ENCODE measurements around the gene GPATCH2L.
A peak's percentile ranks its signal among the peaks of the same experiment; 100 is the strongest.

The GPATCH2L gene
- 86.4 to 139 reads per million in 2 experiments for total RNA-seq

- DNase-seq (ENCODE audit: low read depth) = peak; percentile 95
These were observed at the start of gene GPATCH2L for GRCh38 chr14:76151398-76152332. Gene GPATCH2L (plus strand): TSS chr14:76151922. CDS start chr14:76154364, 2,442 bp downstream.

- DNase-seq (ENCODE audit: low read depth) = no peak
These were observed 46.8 kb upstream of the GPATCH2L start for GRCh38 chr14:76104802-76105355.

GRCh38 chr14:76106188-76106587 lies 45.5 kb upstream of the GPATCH2L start:
- no peak for DNase-seq (ENCODE audit: low read depth)

GRCh38 chr14:76109087-76109880 lies 42.4 kb upstream of the GPATCH2L start:
- DNase-seq (ENCODE audit: low read depth) = no peak

GRCh38 chr14:76112889-76113624 lies 38.7 kb upstream of the GPATCH2L start:
- DNase-seq (ENCODE audit: low read depth) = no peak

GRCh38 chr14:76113691-76114090 lies 38.0 kb upstream of the GPATCH2L start:
- no peak for DNase-seq (ENCODE audit: low read depth)

GRCh38 chr14:76115010-76115422 lies 36.7 kb upstream of the GPATCH2L start:
- no peak for DNase-seq (ENCODE audit: low read depth)

GRCh38 chr14:76117789-76118484 lies 33.8 kb upstream of the GPATCH2L start:
- DNase-seq (ENCODE audit: low read depth) = no peak

- DNase-seq (ENCODE audit: low read depth) = no peak
These were observed 33.1 kb upstream of the GPATCH2L start for GRCh38 chr14:76118594-76118993.

GRCh38 chr14:76121089-76121748 lies 30.5 kb upstream of the GPATCH2L start:
- DNase-seq (ENCODE audit: low read depth) = no peak

- DNase-seq (ENCODE audit: low read depth) = no peak
These were observed 28.1 kb upstream of the GPATCH2L start for GRCh38 chr14:76123426-76124225.

GRCh38 chr14:76125511-76125910 lies 26.2 kb upstream of the GPATCH2L start:
- DNase-seq (ENCODE audit: low read depth) = no peak

- no peak for DNase-seq (ENCODE audit: low read depth)
These were observed 25.6 kb upstream of the GPATCH2L start for GRCh38 chr14:76126076-76126475.

- no peak for DNase-seq (ENCODE audit: low read depth)
These were observed 21.7 kb upstream of the GPATCH2L start for GRCh38 chr14:76129851-76130576.

GRCh38 chr14:76131071-76131965 lies 20.4 kb upstream of the GPATCH2L start:
- no peak for DNase-seq (ENCODE audit: low read depth)

- no peak for DNase-seq (ENCODE audit: low read depth)
These were observed 18.6 kb upstream of the GPATCH2L start for GRCh38 chr14:76133103-76133502.

GRCh38 chr14:76134231-76134630 lies 17.5 kb upstream of the GPATCH2L start:
- DNase-seq (ENCODE audit: low read depth) = no peak

- no peak for DNase-seq (ENCODE audit: low read depth)
These were observed 16.0 kb upstream of the GPATCH2L start for GRCh38 chr14:76135722-76136121.
